ENCODE data around the gene TRIM56. TPM values are rescaled to one million over a fixed set of nuclear protein-coding genes. Genes with fewer than 3 reads are reported as not detected.
"Not testable (repeated sequence)": the region's sequence is repeated elsewhere in the genome, so short reads cannot be mapped to it uniquely, and the experiment has no call there.

The TRIM56 gene
- polyA plus RNA-seq, 10 donors = 5.7 to 11.5 (median 8.8) TPM

DNA sequence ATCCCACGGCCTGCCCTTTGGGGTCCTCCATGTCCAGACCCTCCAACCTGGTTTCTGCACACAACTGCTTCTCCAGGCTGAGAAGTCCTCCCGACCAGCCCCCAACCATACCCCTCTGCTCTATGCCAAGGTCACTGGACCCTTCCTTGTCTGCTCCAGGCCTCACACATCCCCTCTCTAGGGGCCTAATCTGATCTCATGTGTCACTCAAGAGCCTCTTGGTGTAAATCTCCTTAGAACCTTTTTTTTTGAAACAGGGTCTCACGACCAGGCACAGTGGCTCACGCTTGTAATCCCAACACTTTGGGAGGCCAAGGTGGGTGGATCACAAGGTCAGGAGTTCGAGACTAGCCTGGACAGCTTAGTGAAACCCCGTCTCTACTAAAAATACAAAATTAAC, 24.1 kb downstream of the TRIM56 start:
- DNase-seq = no peak

DNA sequence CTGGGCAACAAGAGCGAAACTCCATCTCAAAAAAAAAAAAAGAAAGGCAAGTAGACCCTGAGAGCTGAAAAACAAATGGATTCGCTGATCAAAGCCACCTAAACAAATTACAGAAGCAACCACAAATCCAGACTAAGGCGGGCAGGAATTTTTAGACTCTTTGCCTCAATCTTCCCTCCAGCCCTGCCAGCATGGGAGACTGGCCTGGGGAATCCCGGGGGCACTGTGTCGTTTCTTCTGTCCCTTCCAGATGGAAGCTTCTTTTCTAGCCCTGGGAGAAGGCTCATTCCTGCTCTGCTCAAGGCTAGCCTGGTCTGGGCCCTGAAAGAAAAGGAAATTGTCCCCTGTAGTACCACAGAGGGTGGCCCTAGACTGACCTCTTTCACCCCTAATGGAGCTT, 26.0 kb downstream of the TRIM56 start:
- no peak for DNase-seq

- peak in 1 of 3 donors; percentile 61 for DNase-seq
Observed at GRCh38 chr7:101112233-101112632, 27.0 kb downstream of the TRIM56 start.

- not testable (repeated sequence) for DNase-seq
Observed at GRCh38 chr7:101113140-101113539, 27.9 kb downstream of the TRIM56 start.

DNA sequence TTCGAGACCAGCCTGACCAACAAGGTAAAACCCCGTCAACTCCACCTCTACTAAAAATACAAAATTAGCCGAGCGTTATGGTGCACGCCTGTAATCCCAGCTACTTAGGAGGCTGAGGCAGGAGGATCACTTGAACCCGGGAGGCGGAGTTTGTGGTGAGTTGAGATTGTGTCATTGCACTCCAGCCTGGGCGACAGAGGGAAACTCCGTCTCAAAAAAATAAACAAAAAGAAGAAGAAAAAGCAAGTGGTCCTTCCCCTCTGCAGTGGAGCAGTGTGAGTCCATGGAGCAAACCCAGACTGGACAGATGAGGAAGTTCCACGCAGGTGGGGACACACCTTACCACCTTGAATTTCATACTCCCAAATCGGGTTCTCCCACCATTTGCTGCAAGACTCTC, 28.6 kb downstream of the TRIM56 start:
- no peak for DNase-seq

DNA sequence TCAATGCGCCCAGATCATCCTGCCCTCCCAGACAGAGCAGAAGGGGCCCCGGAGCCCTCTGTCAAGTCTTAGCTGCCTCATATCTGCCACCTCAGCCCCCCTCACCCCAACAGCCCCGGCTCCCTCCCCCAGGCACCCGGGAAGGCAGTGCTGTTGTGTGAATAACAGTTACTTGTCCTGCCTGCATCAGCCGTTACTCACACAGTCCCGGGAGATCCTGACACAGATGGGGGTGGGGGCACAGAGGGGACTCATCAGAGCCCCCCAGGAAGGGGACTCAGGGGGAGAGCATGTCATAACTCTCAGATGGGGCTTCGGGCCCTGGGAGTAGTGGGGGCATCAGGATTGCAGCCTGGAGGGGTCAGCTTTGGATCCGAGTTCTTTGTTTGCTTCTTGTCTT, 29.2 kb downstream of the TRIM56 start:
- DNase-seq = no peak

DNA sequence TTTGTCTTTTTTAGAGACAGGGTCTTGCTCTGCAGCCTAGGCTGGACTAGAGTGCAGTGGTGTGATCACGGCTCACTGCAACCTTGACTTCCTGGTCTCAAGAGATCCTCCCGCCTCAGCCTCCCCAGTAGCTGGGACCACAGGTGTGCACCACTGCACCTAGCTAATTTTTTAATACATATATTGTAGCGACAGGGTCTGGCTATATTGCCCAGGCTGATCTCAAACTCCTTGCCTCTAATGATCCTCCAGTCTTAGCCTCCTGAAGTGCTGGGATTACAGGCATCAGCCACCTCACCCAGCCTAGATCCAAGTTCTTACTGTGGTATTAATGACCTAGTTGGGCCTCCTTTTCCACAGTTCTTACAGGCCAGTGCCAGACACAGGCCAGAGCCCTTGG, 29.9 kb downstream of the TRIM56 start:
- no peak for DNase-seq

DNA sequence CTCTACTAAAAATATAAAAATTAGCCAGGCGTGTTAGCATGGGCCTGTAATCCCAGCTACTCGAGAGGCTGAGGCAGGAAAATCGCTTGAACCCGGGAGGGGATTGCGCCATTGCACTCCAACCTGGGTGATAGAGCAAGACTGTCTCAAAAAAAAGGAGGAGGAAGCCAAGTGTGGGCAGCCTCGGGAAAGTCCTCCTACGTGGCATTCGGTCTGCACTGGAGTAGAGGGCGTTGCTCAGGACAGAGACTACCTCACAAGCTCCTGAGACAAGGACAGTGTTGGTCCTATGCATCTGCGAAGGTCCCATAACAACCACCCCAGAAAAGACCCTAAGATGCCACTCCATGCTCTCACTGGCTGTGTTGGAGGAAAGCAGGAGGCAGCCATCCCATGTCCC, 31.6 kb downstream of the TRIM56 start:
- DNase-seq = no peak

- DNase-seq = no peak
Observed at GRCh38 chr7:101118856-101119255, 33.6 kb downstream of the TRIM56 start.

DNA sequence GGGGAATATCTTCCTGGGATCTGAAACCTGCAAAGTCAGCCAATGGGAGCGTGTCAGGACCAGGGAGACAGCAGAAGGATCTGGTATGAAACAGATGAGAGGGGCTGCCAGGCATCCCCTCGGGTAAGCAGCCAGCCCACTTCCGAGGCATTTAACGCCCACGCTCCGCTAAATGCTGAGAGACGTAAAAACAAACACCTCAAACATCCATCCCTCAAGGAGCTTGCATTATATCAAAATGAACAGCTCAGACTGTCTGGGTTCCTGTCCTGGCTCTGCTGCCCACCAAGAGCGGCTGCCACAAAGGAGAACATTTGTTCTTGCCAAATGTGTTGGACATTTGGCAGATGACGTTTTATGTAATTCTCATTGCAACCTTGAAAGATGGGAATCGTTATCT, 34.6 kb downstream of the TRIM56 start:
- no peak for DNase-seq

- no peak for DNase-seq
Observed at GRCh38 chr7:101120315-101120714, 35.0 kb downstream of the TRIM56 start.

GRCh38 chr7:101121631-101121990, 36.3 kb downstream of the TRIM56 start:
- not testable (repeated sequence) for DNase-seq

- DNase-seq = peak; percentile 94 to 99 (median 97)
Observed at GRCh38 chr7:101121991-101122932, 37.0 kb downstream of the TRIM56 start.

DNA sequence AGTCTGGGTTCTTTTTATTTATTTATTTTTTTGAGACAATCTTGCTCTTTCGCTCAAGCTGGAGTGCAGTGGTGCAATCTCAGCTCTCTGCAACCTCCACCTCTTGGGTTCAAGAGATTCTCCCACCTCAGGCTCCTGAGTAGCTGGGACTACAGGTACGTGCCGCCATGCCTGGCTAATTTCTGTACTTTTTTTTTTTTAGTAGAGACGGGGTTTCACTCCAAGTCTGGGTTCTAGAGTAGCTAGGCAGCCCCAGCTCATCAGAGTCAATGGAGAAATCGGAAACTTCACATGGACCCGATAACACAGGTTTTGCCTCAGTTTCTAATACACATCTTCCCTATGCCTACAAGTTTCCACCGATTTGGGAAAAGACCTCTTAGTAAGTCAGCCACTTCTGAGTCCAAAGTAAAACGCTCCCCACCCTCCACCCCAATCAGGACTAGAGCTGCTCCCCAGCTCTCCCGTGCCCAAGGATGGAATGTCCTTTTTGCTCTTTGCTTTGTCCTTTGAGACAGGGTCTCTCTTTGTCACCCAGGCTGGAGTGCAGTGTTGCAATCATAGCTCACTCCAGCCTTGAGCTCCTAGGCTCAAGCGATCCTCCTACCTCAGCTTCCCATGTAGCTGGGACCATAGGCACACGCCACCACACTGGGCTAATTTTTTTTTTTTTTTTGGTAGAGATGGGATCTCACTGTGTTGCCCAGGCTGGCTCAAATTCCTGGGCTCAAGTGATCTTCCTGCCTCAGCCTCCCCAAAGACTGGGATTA, 37.8 kb downstream of the TRIM56 start:
- no peak for DNase-seq

DNA sequence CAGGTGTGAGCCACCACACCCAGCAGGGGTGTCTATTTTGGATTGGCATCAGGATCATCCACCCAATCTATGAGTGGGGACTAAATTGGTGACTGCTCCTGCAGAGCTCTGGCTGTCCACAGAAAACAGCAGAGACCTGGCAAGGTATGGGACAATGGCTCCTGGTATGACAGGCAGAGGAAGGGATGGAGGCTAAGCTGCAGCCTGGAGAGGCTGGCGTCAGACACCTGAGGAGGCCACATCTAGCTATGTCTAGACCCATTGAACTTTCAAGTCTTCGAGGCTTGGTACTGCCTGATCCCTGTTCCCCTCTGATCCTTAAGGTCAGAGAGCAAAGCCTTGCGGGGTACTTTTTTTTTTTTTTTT, 38.4 kb downstream of the TRIM56 start:
- no peak for DNase-seq

GRCh38 chr7:101124376-101125056, 39.2 kb downstream of the TRIM56 start:
- DNase-seq = peak in 1 of 3 donors; percentile 59

DNA sequence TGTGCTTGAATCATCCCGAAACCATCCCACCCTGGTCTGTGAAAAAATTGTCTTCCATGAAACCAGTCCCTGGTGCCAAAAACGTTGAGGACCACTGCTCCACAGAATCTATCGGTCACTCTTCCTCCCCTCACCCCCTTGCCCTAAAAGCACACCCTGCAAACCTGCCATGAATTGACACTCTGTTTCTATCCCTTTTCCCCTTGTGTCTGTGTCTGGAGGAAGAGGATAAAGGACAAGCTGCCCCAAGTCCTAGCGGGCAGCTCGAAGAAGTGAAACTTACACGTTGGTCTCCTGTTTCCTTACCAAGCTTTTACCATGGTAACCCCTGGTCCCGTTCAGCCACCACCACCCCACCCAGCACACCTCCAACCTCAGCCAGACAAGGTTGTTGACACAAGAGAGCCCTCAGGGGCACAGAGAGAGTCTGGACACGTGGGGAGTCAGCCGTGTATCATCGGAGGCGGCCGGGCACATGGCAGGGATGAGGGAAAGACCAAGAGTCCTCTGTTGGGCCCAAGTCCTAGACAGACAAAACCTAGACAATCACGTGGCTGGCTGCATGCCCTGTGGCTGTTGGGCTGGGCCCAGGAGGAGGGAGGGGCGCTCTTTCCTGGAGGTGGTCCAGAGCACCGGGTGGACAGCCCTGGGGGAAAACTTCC, 40.8 kb downstream of the TRIM56 start:
- DNase-seq = peak in 2 of 3 donors; percentile 62 to 67

- DNase-seq = peak; percentile 92 to 98 (median 97)
Observed at GRCh38 chr7:101126651-101127459, 41.6 kb downstream of the TRIM56 start, which contains the start of gene SERPINE1. SERPINE1 (plus strand) TSS chr7:101127104; CDS start chr7:101128394, 1,290 bp downstream.

GRCh38 chr7:101127460-101128039, 42.3 kb downstream of the TRIM56 start:
- no peak for DNase-seq

All from muscle of back (tissue), 11 donors.